Gastrocnemius medialis (tissue), 4 donors: ENCODE measurements around the gene ZEB2. TPM values are rescaled to one million over a fixed set of nuclear protein-coding genes. Genes with fewer than 3 reads are reported as not detected.

Experiments
- ATAC-seq, 2 donors: fragments of 150-250 bp; one replicate each; pipeline ENCODE4 v1.9.1; 2016
- DNase-seq, 2 donors: peaks; one replicate each; pipeline ENCODE4 v3.0.0-alpha.2; 2019
- H3K27ac ChIP-seq, 4 donors: fragments of 200-600 bp; sonication (generic); 1 replicate in 1 of 4; 2 replicates in 3 of 4; pipeline ENCODE4 v1.5.1; 2016 to 2018; ENCODE audit warnings: mild to moderate bottlenecking in 2 of 4, moderate library complexity in 1 of 4
- H3K27me3 ChIP-seq, 3 donors: fragments of 200-600 bp; sonication (generic) in 2 of 3; 1 replicate in 1 of 3; 2 replicates in 2 of 3; pipeline versions ENCODE4 v1.5.1 to v1.6.0; 2016 to 2019; ENCODE audit warnings: mild to moderate bottlenecking in 1 of 3, moderate library complexity in 1 of 3
- H3K36me3 ChIP-seq, 2 donors: fragments of 200-600 bp; sonication (generic) in 1 of 2; one replicate each; pipeline ENCODE4 v1.5.1; 2017 to 2018
- H3K4me1 ChIP-seq, 2 donors: fragments of 200-600 bp; sonication (generic) in 1 of 2; one replicate each; pipeline ENCODE4 v1.5.1; 2016 to 2017; ENCODE audit warnings: mild to moderate bottlenecking in 2 of 2
- H3K4me3 ChIP-seq, 4 donors: fragments of 200-600 bp; sonication (generic) in 3 of 4; 1 replicate in 1 of 4; 2 replicates in 3 of 4; pipeline ENCODE4 v1.5.1; 2016 to 2019; ENCODE audit warnings: mild to moderate bottlenecking in 2 of 4
- H3K9me3 ChIP-seq, 3 donors: fragments of 200-600 bp; sonication (generic) in 2 of 3; 1 replicate in 1 of 3; 2 replicates in 2 of 3; pipeline ENCODE4 v1.5.1; 2016 to 2019
- CTCF ChIP-seq, 5 experiments: fragments of 450-650 bp in 3 of 5; fragments of 200-600 bp in 2 of 5; sonication (generic) in 2 of 5; IDR thresholded peaks in 4 of 5; conservative IDR thresholded peaks in 1 of 5; 1 replicate in 4 of 5; 2 replicates in 1 of 5; pipeline ENCODE4 v1.5.1; 2016 to 2019; ENCODE audit warnings: antibody characterized with exemption in 5 of 5, mild to moderate bottlenecking in 3 of 5, moderate library complexity in 3 of 5
- POLR2A ChIP-seq, 2 donors: fragments of 450-650 bp; IDR thresholded peaks; one replicate each; pipeline ENCODE4 v1.6.1; 2017; ENCODE audit warnings: antibody characterized with exemption in 2 of 2, mild to moderate bottlenecking in 2 of 2, moderate library complexity in 2 of 2
- in situ Hi-C, 4 donors: fragments of 200-750 bp; cut with MboI; loops; one replicate each; pipeline versions ENCODE4 v1.15.0 to v1.8.0; 2017; ENCODE audit warnings: low sequenced_read_pairs in 4 of 4
- intact Hi-C: fragments of 100-400 bp; cut with DNase I; formaldehyde crosslinking; loops from one replicate; pipeline ENCODE4 v1.15.1; 2023; ENCODE audit warnings: low total_unique reads
- total RNA-seq, 4 donors: library from RNA; depleted of rRNA; stranded (reverse); fragments of >200 nt; gene quantifications; one replicate each; pipeline versions ENCODE4 v1.1.0 to v1.2.3, GENCODE V29; 2016

The ZEB2 gene
- total RNA-seq, 4 donors from 2014 or later, result 21.2 to 27.6 (median 22.9) TPM

DNA sequence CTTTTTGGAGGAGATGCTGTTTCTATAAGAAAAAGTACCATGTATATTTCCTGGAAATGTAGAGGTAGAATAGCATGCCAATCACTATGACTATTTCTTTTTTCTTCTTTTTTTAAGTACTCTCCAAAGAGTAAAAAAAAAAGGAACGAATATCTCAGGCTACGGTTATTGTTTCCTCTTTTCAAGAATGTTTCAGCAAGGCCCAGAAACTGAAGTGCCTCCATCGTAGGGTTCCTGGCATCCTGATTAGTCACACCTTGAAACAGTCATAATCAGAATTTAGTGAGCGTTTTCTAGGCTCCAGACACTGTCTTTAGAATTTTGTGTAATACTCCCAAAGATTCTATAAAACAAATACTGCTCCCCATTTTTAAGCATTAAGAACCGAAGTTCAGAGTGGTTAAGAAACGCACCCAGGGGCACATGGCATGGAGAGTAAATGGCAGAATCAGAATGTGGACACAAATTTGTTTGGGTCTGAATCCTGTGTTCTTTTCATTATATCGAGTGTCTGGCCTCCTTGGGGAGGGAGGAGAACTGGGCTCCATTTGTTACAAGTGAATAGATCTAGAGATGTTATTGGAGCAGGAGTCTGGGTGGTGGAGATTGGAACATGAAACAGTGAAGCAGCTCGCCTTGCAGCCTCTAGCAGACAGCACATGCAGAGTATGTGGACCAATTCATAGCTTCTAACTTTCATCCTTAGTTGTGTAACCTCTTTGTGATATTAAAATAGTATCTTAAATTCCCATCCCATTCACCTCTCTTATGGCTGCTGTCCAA lies 26.7 kb downstream of the ZEB2 start:
- no peak for ATAC-seq
- Histone ChIP-seq H3K4me3 (no peak overlapping the region), H3K9me3 (no peaks in the 10 kb centered on the region), H3K36me3 (no peaks in the 10 kb centered on the region), H3K27ac (no peak overlapping the region), H3K27me3 (no peaks in the 10 kb centered on the region), H3K4me1 (peaks cover 15 to 26% of the 10 kb centered on the region in 2 donors)
- no peak for TF ChIP-seq CTCF (IDR thresholded peaks at IDR 0.05 in 4 of 5, conservative IDR thresholded peaks at IDR 0.05 in 1 of 5)
- no peak for TF ChIP-seq POLR2A (IDR thresholded peaks at IDR 0.05)
- intact Hi-C loops (no loop called here), in situ Hi-C loops (no loop called here)
- DNase-seq, result no peak

DNA sequence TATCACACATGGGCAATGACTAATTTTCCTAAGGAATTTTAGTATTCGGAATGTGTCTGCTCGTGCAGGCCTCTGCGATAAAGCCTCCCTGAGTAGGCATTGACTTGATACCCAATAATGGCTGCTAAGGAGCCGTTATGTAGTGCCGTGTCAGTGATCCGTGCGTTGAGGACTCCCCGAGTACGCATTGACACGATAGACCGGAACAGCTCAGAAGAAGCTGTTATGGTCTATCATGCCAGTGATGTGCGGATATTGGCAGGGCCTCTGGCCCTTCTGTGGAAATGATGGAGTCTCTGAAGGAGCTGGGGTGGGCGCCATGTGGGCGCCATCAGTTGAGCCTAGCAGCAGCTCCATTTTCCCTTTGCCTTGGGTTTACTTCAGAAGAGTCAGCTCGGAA lies 29.1 kb downstream of the ZEB2 start:
- no peak for ATAC-seq
- Histone ChIP-seq H3K36me3 (no peaks in the 10 kb centered on the region), H3K9me3 (no peaks in the 10 kb centered on the region), H3K4me1 (peaks cover 9 to 29% of the 10 kb centered on the region in 2 donors), H3K27me3 (no peaks in the 10 kb centered on the region), H3K27ac (no peak overlapping the region), H3K4me3 (no peak overlapping the region)
- no peak for TF ChIP-seq POLR2A (IDR thresholded peaks at IDR 0.05)
- no peak for TF ChIP-seq CTCF (IDR thresholded peaks at IDR 0.05 in 4 of 5, conservative IDR thresholded peaks at IDR 0.05 in 1 of 5)
- in situ Hi-C loops, result no loop called here
- DNase-seq, result no peak
- intact Hi-C loops, result no loop called here

DNA sequence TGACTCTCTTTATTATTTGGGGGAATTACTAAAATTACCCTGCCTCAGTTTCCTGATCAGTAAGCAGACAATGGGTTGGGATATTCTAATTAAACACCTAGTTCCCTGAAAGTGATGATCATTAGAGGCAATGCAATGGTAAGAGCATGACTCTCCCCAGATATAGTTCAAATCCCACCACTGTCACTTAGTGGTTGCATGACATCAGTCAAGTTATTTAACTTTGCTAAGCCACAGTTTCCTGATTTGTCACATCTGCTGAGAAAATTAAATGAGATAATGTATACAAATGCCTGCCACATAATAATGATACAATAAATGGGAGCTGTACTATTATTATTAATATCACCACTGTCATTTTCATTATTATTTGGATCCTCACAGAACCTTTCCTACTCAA lies 29.9 kb downstream of the ZEB2 start:
- Histone ChIP-seq H3K27me3 (no peaks in the 10 kb centered on the region), H3K36me3 (no peaks in the 10 kb centered on the region), H3K4me3 (no peak overlapping the region), H3K4me1 (peaks cover 1 to 27% of the 10 kb centered on the region in 2 donors), H3K27ac (no peak overlapping the region), H3K9me3 (no peaks in the 10 kb centered on the region)
- in situ Hi-C loops, result no loop called here
- intact Hi-C loops, result no loop called here
- no peak for DNase-seq
- TF ChIP-seq CTCF (IDR thresholded peaks at IDR 0.05 in 4 of 5, conservative IDR thresholded peaks at IDR 0.05 in 1 of 5), result no peak
- no peak for TF ChIP-seq POLR2A (IDR thresholded peaks at IDR 0.05)
- ATAC-seq, result no peak

GRCh38 chr2:144489315-144489916 lies 30.5 kb downstream of the ZEB2 start:
- ATAC-seq (no peak), DNase-seq (no peak)
- intact Hi-C loops, result no loop called here
- no peak overlapping the region for H3K4me3 ChIP-seq
- no peak overlapping the region for H3K27ac ChIP-seq
- no peaks in the 10 kb centered on the region for H3K27me3 ChIP-seq
- peaks cover 6 to 27% of the 10 kb centered on the region in 2 donors for H3K4me1 ChIP-seq
- H3K9me3 ChIP-seq, result no peaks in the 10 kb centered on the region
- H3K36me3 ChIP-seq, result no peaks in the 10 kb centered on the region
- in situ Hi-C loops, result no loop called here
- TF ChIP-seq CTCF (IDR thresholded peaks at IDR 0.05 in 4 of 5, conservative IDR thresholded peaks at IDR 0.05 in 1 of 5), result no peak
